Peyer's patch (tissue), 4 donors: ENCODE measurements around the gene RWDD3. TPM values are rescaled to one million over a fixed set of nuclear protein-coding genes. Genes with fewer than 3 reads are reported as not detected.

Experiments used
- DNase-seq, 3 donors: peaks; one replicate each; pipeline ENCODE4 v3.0.0-alpha.2; 2017 to 2019
- H3K27ac ChIP-seq, 4 donors: fragments of 200-600 bp; sonication (generic); one replicate each; pipeline ENCODE4 v1.5.1; 2016 to 2019
- H3K27me3 ChIP-seq, 2 donors: fragments of 200-600 bp; sonication (generic); one replicate each; pipeline ENCODE4 v1.5.1; 2019
- H3K36me3 ChIP-seq, 3 donors: fragments of 200-600 bp; sonication (generic); one replicate each; pipeline ENCODE4 v1.5.1; 2016 to 2019
- H3K4me1 ChIP-seq, 4 donors: fragments of 200-600 bp; sonication (generic); one replicate each; pipeline ENCODE4 v1.5.1; 2016 to 2019
- H3K4me3 ChIP-seq, 4 donors: fragments of 200-600 bp; sonication (generic); 1 replicate in 3 of 4; 2 replicates in 1 of 4; pipeline ENCODE4 v1.5.1; 2016 to 2019; ENCODE audit warnings: mild to moderate bottlenecking in 1 of 4
- H3K9me3 ChIP-seq, 4 donors: fragments of 200-600 bp; sonication (generic); one replicate each; pipeline ENCODE4 v1.5.1; 2016 to 2019; ENCODE audit warnings: mild to moderate bottlenecking in 1 of 4
- POLR2A ChIP-seq, 2 donors: fragments of 450-650 bp; IDR thresholded peaks; one replicate each; pipeline ENCODE4 v1.5.1; 2017; ENCODE audit warnings: antibody characterized with exemption in 2 of 2, mild to moderate bottlenecking in 2 of 2, moderate library complexity in 2 of 2
- total RNA-seq, 4 donors: library from RNA; depleted of rRNA; stranded (reverse); fragments of >200 nt; gene quantifications; one replicate each; pipeline ENCODE4 v1.1.0, GENCODE V29; 2016
- TF ChIP-seq, protein P1 (sequence below), 6 experiments: fragments of 450-650 bp in 4 of 6; fragments of 200-600 bp in 2 of 6; sonication (generic) in 1 of 6; IDR thresholded peaks; one replicate each; pipeline ENCODE4 v1.5.1; 2017 to 2019; ENCODE audit warnings: antibody characterized with exemption in 6 of 6, mild to moderate bottlenecking in 3 of 6, moderate library complexity in 1 of 6

RWDD3 gene
- total RNA-seq, 4 donors from 2014 or later = 6.7 to 25.6 (median 12.0) TPM

DNA sequence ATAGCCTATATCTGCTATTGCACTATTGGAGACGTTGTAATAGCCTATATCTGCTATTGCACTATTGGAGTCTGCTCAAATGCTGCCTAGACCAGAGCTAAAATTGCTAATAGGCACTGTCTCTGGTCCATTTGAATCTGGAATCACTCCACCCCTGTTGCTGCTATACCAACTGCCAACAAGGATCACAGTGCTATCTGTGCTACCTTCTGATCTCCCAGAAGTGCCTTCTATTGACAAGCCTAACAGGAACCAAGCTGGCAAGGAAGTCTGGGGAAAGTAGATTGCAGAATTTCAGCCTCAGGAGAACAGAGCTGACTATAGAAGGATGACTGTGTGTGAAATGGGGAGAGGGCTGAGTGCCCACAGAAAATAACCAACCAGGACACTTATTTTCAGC is 15.9 kb downstream of the RWDD3 start:
- no peak for DNase-seq
- H3K27me3 ChIP-seq = no peaks in the 10 kb centered on the region

DNA sequence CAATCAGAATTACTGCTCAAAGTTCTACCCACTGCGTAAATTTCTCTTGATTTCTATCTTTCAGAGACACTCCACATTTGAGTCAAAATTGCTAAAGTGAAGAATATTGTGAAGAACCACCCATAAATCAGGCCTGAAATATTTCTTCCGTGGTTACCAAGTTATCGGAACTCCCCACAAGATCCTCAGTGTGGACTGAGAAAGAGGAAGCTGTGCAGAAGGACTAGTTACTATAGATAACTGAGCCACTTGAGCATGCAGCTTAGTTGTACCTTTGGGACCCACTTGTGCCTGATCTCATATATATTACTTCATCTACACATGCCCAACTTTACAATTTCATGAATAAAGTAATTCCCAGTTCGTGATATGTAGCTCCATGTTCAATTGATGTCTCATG is 18.4 kb downstream of the RWDD3 start:
- TF ChIP-seq, protein P1, sequence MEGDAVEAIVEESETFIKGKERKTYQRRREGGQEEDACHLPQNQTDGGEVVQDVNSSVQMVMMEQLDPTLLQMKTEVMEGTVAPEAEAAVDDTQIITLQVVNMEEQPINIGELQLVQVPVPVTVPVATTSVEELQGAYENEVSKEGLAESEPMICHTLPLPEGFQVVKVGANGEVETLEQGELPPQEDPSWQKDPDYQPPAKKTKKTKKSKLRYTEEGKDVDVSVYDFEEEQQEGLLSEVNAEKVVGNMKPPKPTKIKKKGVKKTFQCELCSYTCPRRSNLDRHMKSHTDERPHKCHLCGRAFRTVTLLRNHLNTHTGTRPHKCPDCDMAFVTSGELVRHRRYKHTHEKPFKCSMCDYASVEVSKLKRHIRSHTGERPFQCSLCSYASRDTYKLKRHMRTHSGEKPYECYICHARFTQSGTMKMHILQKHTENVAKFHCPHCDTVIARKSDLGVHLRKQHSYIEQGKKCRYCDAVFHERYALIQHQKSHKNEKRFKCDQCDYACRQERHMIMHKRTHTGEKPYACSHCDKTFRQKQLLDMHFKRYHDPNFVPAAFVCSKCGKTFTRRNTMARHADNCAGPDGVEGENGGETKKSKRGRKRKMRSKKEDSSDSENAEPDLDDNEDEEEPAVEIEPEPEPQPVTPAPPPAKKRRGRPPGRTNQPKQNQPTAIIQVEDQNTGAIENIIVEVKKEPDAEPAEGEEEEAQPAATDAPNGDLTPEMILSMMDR (IDR thresholded peaks at IDR 0.05) = no peak
- TF ChIP-seq POLR2A (IDR thresholded peaks at IDR 0.05) = no peak
- H3K4me1 ChIP-seq = no peaks in the 10 kb centered on the region
- H3K9me3 ChIP-seq = no peaks in the 10 kb centered on the region

More for the DNA sequence above, 15.9 kb downstream of the RWDD3 start:
- TF ChIP-seq POLR2A (IDR thresholded peaks at IDR 0.05) = no peak
- TF ChIP-seq, protein P1 (IDR thresholded peaks at IDR 0.05) = no peak
- no peaks in the 10 kb centered on the region for H3K4me1 ChIP-seq
- H3K27ac ChIP-seq = no peak overlapping the region
- H3K36me3 ChIP-seq = peaks cover 0 to 5% (median 0%) of the 10 kb centered on the region in 3 donors
- H3K9me3 ChIP-seq = no peaks in the 10 kb centered on the region
- H3K4me3 ChIP-seq = no peak overlapping the region

DNA sequence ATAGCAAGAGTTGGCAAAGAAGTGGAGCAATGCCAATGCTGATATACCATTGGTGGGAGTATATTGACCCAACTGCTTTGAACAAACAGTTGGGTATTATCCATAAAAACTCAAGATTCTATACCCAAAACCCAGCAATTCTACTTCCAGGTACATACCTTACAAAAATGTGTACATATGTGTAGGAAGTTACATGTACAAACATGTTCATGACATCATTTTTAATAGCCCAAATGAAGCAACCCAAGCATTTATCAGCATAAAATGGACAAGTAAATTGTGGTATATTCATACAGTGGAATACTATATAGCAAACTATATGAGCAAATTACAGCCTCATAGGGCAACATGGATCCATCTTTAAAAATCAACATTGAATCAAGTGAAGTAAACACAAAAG is 20.9 kb downstream of the RWDD3 start:
- H3K4me1 ChIP-seq = no peaks in the 10 kb centered on the region
- H3K36me3 ChIP-seq = peaks cover 0 to under 1% (median 0%) of the 10 kb centered on the region in 3 donors
- no peaks in the 10 kb centered on the region for H3K9me3 ChIP-seq
- H3K4me3 ChIP-seq = no peak overlapping the region
- DNase-seq = no peak
- H3K27me3 ChIP-seq = no peaks in the 10 kb centered on the region
- no peak overlapping the region for H3K27ac ChIP-seq
- TF ChIP-seq, protein P1 (IDR thresholded peaks at IDR 0.05) = no peak
- TF ChIP-seq POLR2A (IDR thresholded peaks at IDR 0.05) = no peak

More for the DNA sequence above, 18.4 kb downstream of the RWDD3 start:
- DNase-seq = no peak
- peaks cover 0 to 5% (median 0%) of the 10 kb centered on the region in 3 donors for H3K36me3 ChIP-seq
- no peak overlapping the region for H3K27ac ChIP-seq
- H3K4me3 ChIP-seq = no peak overlapping the region
- no peaks in the 10 kb centered on the region for H3K27me3 ChIP-seq

DNA sequence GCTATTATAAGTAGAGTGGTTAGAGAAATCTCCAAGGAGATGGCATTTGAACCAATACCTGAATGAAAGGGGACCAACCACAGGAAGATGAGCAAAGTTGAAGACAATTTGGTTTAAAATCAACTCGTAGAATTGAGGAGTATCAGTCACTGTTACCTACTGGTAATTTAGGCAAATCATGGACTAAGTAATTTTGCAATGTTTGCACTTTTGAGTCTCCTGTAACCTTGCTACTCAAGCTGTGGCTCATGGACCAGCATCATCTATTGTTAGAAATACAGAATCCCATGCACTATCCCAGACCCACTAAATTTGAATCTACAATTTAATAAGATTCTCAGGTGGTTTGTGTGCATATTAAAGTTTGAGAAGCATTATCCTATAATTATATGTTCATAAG is 21.8 kb downstream of the RWDD3 start:
- H3K4me3 ChIP-seq = no peak overlapping the region
- no peaks in the 10 kb centered on the region for H3K4me1 ChIP-seq
- TF ChIP-seq, protein P1 (IDR thresholded peaks at IDR 0.05) = no peak
- TF ChIP-seq POLR2A (IDR thresholded peaks at IDR 0.05) = no peak
- H3K9me3 ChIP-seq = no peaks in the 10 kb centered on the region
- no peaks in the 10 kb centered on the region for H3K27me3 ChIP-seq
- H3K36me3 ChIP-seq = no peaks in the 10 kb centered on the region
- H3K27ac ChIP-seq = no peak overlapping the region
- DNase-seq = no peak

DNA sequence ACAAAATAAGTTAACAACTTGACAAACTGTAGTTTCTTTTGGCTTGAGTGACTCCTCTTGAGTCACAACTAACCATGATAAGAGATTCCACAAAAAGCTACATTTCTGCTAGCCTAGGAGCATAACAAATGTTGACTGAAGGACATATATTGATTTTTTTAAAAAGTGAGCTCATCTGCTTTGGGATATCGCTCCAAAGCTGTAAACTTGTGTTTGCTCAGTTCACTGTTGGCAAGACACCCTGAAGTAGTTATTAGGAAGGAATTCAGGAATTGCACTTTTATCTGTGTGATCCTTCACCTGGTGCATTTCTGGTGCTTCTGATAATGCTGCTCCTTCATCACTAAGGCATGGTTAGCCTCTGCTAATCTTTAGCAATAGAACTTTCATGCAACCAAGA is 23.7 kb downstream of the RWDD3 start:
- no peak for TF ChIP-seq POLR2A (IDR thresholded peaks at IDR 0.05)
- TF ChIP-seq, protein P1 (IDR thresholded peaks at IDR 0.05) = no peak
- Histone ChIP-seq H3K27ac (no peak overlapping the region), H3K4me1 (no peaks in the 10 kb centered on the region), H3K4me3 (no peak overlapping the region), H3K36me3 (no peaks in the 10 kb centered on the region), H3K9me3 (no peaks in the 10 kb centered on the region), H3K27me3 (no peaks in the 10 kb centered on the region)
- DNase-seq = no peak

DNA sequence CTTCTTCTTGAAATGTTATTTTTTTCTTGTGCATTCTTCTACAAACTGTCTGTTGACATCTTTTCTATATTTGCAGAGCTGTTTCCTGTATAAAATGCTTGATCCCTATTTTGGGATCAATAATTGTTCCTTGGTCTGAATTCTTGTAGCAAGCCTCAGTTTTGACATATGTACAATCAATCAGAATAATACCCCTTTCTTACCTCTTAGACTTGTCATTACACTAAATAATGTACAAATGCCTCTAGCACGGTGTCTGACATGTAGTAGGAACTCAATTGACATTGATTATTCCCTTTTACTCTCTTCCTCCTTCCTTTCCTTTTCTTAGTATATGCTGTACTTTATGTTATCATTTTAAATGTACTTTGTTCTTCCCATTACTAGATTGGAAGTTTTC is 25.2 kb downstream of the RWDD3 start:
- Histone ChIP-seq H3K27me3 (no peaks in the 10 kb centered on the region), H3K36me3 (no peaks in the 10 kb centered on the region), H3K9me3 (no peaks in the 10 kb centered on the region), H3K4me3 (no peak overlapping the region), H3K4me1 (no peaks in the 10 kb centered on the region), H3K27ac (no peak overlapping the region)
- DNase-seq = no peak
- TF ChIP-seq, protein P1 (IDR thresholded peaks at IDR 0.05) = no peak
- no peak for TF ChIP-seq POLR2A (IDR thresholded peaks at IDR 0.05)
